IPS-15b (cell line): ENCODE data around the gene TBC1D5.

ENCODE experiments used
- H3K27me3 ChIP-seq: one replicate; pipeline ENCODE4 v1.6.1; 2013; ENCODE audit warnings: low read length; ENCODE audit not compliant: control insufficient read depth, insufficient read depth
- H3K36me3 ChIP-seq: one replicate; pipeline ENCODE4 v1.6.1; 2013; ENCODE audit warnings: low read length; ENCODE audit not compliant: control insufficient read depth, insufficient read depth
- H3K4me1 ChIP-seq: one replicate; pipeline ENCODE4 v1.6.1; 2013; ENCODE audit warnings: mild to moderate bottlenecking, low read length; ENCODE audit not compliant: control insufficient read depth, insufficient read depth
- H3K4me3 ChIP-seq: one replicate; pipeline ENCODE4 v1.5.1; 2013; ENCODE audit warnings: low read depth, low read length
- H3K9ac ChIP-seq: one replicate; pipeline ENCODE4 v1.6.1; 2013; ENCODE audit warnings: low read depth, mild to moderate bottlenecking, low read length
- H3K9me3 ChIP-seq: one replicate; pipeline ENCODE4 v1.6.1; 2013; ENCODE audit warnings: mild to moderate bottlenecking, low read length; ENCODE audit not compliant: control insufficient read depth, insufficient read depth

TBC1D5 gene

DNA sequence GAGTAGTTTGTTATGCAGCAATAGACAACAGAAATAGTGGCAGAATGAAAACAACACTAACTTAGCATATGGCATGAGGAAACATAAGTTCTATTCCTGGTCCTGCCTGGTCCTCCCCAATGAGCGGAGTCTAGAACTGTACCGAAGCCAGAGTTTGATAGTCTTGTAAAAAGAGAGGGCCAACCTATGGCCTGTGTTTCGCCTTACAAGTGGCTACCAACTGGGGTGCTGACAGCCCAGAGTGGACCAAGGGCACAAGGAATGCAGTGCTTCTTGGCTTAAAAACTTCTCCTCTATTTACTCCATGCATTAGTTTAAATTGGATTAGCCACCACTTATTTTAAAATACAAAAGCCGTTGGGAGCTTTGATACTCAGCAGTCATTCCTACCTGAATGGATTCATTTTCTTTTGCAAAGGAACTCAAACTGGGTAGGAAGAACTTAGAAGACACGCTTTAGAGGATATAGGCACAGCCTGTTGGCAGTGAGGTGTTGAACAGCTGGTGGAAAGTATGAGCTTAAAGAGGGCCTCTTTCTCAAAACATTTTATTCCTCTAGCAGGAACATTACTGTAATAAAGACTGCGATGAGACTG is 554.7 kb downstream of the TBC1D5 start:
- no peaks in the 10 kb centered on the region for H3K27me3 ChIP-seq
- H3K4me1 ChIP-seq = peaks cover 11% of the 10 kb centered on the region
- H3K36me3 ChIP-seq = no peaks in the 10 kb centered on the region
- no peaks in the 10 kb centered on the region for H3K9me3 ChIP-seq
- H3K9ac ChIP-seq = no peak overlapping the region
- no peak overlapping the region for H3K4me3 ChIP-seq

DNA sequence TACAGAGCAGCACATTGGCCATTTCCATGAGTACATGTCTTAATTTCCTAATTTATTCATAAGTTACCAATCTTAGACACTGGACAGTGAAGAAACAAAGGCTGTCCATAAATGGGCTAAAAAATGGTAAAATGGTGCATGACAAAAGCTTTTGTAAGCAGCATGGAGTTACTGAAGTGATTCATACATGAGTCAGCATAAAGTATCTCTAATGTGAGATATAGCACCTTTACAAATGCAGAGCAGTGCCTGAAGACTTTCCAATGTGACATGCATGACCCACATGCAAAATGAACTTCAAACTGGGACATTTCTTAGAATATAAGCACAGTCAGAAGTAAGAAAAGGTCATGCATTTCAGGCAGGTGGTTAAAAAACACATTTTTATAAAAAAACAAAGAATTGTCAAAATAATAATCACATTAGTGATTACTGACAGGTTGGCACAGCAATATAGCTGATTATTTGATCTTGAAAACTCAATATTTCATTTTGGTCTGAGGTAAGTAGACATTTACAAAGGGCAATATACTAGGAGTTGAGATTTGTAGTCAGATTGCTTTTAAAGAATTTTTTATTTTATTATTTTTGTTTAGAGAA is 558.4 kb downstream of the TBC1D5 start:
- no peak overlapping the region for H3K9ac ChIP-seq
- H3K36me3 ChIP-seq = no peaks in the 10 kb centered on the region
- no peaks in the 10 kb centered on the region for H3K27me3 ChIP-seq
- H3K9me3 ChIP-seq = no peaks in the 10 kb centered on the region
- H3K4me1 ChIP-seq = peaks cover 11% of the 10 kb centered on the region
- no peak overlapping the region for H3K4me3 ChIP-seq

DNA sequence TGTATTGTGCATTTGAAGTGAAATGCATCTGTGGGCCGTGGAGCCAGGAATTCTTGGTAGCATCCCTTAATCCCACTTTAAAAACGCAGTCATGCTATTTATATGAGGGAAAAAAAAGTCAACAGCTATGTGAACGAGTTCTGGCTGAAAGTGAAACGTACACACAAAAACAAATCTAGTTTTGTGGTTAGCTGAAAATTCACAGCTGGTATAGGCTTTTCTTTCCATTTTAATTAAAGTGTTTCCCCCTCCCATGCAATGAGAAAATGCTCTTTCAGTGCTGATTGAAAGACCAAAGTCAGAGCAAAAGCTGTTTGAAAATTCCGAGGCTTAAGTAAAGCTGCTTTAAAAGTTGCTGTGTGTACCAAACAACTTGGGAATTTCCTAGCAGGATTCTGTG is 560.3 kb downstream of the TBC1D5 start:
- Histone ChIP-seq H3K4me3 (no peak overlapping the region), H3K4me1 (peaks cover 5% of the 10 kb centered on the region)

DNA sequence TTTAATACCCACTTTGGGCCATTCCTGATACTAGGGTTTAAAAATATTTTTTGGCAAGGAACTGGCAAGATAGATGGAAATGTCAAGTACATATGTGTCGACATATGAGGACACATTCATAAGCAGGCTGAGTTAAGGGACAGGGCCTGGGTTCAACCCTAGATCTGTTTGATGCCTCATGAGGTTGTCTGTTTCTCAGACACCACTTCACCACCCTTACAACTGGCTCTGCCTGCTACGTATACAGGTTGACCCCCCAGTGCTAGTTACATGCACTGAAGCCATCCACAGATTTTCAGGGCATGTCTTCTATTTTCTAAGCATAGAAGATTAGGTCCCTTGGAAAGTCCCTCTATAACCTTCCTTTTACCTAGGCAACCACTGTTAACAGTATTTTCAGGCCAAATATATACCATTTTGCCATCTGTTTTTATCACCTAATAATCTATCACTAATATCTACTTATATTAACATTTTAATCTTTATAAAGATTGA is 561.0 kb downstream of the TBC1D5 start:
- Histone ChIP-seq H3K4me1 (no peaks in the 10 kb centered on the region), H3K9ac (no peak overlapping the region), H3K36me3 (no peaks in the 10 kb centered on the region), H3K27me3 (no peaks in the 10 kb centered on the region), H3K4me3 (no peak overlapping the region), H3K9me3 (no peaks in the 10 kb centered on the region)

More for the DNA sequence above, 560.3 kb downstream of the TBC1D5 start:
- Histone ChIP-seq H3K9me3 (no peaks in the 10 kb centered on the region), H3K36me3 (no peaks in the 10 kb centered on the region), H3K27me3 (no peaks in the 10 kb centered on the region), H3K9ac (no peak overlapping the region)

DNA sequence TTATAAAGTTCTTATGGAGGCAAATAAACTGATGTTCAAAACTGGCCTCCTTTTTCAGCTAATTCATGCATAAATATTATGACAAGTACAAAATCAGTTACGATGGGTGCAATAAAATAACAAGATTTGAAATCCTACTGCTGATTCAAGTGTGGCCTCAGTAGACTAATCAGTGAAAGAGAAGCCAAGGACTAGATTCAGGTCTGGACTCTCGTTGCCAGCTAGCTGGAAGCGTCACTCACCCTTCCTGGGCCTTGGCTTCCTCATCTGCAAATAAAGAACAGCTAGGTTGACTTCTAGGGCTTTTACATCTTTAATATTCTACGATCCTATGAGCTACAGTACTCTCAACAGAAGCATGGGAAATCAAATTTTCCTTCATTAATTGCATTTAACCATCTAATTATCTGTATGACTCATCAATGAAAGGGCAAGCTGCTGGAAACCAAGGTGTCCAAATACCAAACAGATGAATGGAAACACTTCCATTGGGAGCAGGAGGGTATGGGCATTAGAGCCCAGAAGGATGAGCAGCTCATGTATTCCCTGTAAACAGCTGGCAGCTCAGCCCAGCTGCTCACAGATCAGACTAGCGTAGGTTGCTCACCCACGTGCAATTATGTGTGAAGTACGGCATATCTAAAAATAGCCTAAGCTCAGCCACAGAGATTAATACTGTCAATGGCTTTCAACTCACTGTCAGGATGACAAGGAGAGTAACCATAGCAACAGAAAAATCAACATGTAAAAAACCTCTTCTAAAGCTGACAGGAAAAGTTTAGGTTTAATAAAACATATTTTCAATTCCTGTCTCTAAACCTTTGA is 562.8 kb downstream of the TBC1D5 start:
- H3K9ac ChIP-seq = no peak overlapping the region
- no peaks in the 10 kb centered on the region for H3K27me3 ChIP-seq
- no peaks in the 10 kb centered on the region for H3K36me3 ChIP-seq
- no peak overlapping the region for H3K4me3 ChIP-seq
- H3K9me3 ChIP-seq = no peaks in the 10 kb centered on the region
- no peaks in the 10 kb centered on the region for H3K4me1 ChIP-seq

DNA sequence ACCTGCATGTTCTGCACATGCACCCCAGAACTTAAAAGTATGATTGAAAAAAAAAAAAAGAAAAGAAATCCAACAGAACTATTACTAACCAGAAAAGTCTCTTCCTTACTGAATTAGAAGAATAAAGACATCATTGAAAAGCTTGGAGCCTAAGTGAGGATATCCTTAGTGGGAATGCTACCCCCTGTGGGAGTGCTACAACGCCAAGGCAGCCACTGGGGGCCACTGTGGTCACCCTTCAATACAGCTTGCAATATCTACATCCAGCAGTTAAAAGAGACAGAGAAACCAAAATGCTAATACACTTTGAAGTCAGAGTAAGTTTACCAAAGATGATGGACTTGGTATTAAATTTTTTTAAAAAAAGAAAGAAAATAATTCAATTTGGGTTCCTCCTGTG is 565.7 kb downstream of the TBC1D5 start:
- H3K36me3 ChIP-seq = no peaks in the 10 kb centered on the region
- H3K4me1 ChIP-seq = no peaks in the 10 kb centered on the region
- no peaks in the 10 kb centered on the region for H3K27me3 ChIP-seq
- H3K4me3 ChIP-seq = no peak overlapping the region
- no peak overlapping the region for H3K9ac ChIP-seq
- H3K9me3 ChIP-seq = no peaks in the 10 kb centered on the region

DNA sequence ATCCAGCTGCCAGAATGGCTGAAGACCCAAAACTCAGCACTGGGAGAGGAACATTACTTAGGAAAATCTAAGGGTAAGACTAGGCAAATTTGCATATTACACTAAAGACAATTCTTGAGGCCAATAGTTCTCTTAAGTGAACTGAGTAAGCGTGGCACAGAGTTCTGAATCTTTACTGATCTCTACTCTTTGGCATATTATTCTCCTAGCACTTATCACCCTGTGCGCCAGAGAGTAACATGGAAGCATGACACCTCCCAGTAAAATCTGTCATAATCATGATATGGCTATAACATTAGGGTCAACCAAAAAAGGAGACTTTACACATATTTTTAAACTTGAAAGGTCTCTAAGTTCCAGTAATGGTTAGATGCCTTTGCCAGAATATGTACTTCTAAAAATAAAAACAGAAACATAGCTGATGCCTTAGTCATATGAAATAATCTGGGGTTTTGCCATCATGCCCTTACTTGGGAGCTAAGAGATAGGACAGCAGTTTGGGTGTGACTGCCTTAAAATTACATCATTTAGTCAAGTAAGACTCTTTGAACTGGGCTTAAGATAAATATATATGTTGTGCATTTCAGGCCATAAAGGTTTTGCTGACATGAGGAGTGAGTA is 567.1 kb downstream of the TBC1D5 start:
- Histone ChIP-seq H3K9ac (no peak overlapping the region), H3K27me3 (no peaks in the 10 kb centered on the region), H3K4me3 (no peak overlapping the region), H3K36me3 (no peaks in the 10 kb centered on the region), H3K4me1 (no peaks in the 10 kb centered on the region), H3K9me3 (no peaks in the 10 kb centered on the region)

DNA sequence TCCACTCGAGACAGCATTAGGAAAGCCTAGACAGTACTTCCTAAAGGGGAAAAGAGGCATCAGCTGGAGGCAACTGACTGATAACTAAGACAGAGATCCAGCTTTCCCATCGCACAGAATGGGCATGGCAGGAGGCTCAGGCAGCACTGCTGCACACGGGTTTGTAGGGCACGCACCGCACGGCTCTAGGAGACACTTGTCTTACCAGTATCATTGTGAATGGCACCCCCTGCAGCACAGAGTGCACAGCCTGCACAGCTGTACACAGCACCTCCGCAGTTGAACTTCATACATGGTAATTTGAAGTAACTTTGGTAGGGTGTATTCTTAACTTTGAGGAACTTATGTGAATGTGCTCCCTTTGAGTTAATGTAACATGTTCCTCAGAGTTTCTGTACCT is 576.1 kb downstream of the TBC1D5 start:
- Histone ChIP-seq H3K9ac (no peak overlapping the region), H3K27me3 (no peaks in the 10 kb centered on the region), H3K9me3 (no peaks in the 10 kb centered on the region), H3K4me3 (no peak overlapping the region), H3K4me1 (no peaks in the 10 kb centered on the region), H3K36me3 (peaks cover 5% of the 10 kb centered on the region)

DNA sequence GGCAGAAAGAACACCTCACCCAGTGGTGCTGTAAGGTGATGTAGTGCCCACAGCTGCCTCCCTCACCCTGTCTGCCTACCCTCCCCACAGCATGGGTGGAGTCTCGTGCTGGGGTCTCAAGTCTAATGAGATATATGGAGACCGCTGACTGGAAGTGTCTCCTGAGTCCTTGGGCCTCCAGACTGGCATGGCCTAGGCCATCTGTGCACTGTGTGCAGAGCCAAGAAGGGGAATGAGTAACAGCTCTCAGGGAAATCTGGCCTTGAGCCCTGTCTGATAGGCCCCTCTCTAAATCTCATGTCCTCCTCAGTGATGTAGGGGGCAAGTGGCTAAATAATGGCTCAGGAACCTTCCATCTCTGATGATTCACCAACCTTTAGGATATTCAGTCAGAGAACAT is 580.3 kb downstream of the TBC1D5 start:
- Histone ChIP-seq H3K9me3 (no peaks in the 10 kb centered on the region), H3K27me3 (no peaks in the 10 kb centered on the region), H3K4me1 (no peaks in the 10 kb centered on the region), H3K9ac (no peak overlapping the region), H3K4me3 (no peak overlapping the region), H3K36me3 (peaks cover 5% of the 10 kb centered on the region)

DNA sequence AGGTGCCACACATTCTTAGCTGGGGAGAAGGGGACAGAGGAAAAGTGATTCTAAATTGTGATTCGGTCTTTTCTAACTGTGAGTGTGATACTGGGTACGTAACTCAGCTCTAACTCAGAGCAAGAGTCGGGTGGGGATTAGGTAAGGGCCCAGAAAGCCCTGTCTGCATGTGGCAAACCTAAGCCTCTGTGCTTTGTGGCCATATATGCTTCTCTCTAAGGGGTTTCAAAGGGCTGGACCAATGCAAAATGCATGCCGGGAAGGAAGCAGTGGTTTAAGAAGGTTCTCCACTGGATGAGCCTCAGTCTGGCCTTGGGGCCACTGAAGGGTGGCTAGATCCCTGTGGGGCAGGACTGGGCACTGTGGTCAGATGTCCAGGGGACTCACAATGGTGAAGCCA is 581.8 kb downstream of the TBC1D5 start:
- Histone ChIP-seq H3K9me3 (no peaks in the 10 kb centered on the region), H3K9ac (no peak overlapping the region), H3K4me1 (no peaks in the 10 kb centered on the region), H3K4me3 (no peak overlapping the region), H3K36me3 (peaks cover 5% of the 10 kb centered on the region), H3K27me3 (no peaks in the 10 kb centered on the region)

DNA sequence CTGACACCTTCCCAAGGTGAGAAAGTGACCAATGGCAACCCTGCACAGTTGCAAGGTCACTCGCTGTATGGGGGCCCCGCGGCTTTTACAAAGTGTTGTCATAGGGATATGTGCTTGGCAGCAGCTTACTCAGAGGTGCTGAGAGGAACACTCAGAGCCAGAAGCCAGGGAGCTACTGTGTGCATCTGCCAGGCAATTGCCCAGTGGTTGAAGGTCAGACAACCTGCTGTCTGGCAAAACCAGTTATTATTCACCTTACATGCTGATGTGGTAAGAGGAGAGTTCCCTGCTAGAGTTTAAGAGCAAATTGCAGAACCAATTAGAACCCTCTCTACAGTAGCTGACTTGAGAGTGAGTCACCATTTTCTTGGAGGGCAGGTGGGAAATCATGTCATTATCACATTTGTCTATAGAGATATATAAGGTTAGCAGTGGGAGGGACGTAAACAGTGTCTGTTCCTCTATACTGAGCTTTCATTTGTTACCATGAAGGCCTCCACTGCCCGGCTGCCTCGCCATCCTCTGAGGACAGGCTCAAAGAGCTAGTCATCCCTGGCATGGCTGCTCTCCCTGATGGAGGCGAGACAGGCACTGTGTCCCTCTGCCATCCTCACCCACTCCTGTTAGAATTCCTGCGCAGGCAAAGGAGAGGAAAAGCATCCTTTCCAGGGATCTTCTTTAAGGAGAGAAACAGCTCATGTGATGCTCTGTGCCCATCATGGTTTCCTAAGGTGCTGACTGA is 583.3 kb downstream of the TBC1D5 start:
- Histone ChIP-seq H3K4me1 (no peaks in the 10 kb centered on the region), H3K9me3 (no peaks in the 10 kb centered on the region), H3K27me3 (no peaks in the 10 kb centered on the region), H3K36me3 (peaks cover 3% of the 10 kb centered on the region), H3K4me3 (no peak overlapping the region), H3K9ac (no peak overlapping the region)
